Hypothalamus (tissue), 51 donors: ENCODE results near the gene TNS4.

Experiments used
- DNase-seq, 51 donors: peaks; one replicate each; lab custom pipeline; 2025; lab: John Stamatoyannopoulos, UW

Gene TNS4

DNA sequence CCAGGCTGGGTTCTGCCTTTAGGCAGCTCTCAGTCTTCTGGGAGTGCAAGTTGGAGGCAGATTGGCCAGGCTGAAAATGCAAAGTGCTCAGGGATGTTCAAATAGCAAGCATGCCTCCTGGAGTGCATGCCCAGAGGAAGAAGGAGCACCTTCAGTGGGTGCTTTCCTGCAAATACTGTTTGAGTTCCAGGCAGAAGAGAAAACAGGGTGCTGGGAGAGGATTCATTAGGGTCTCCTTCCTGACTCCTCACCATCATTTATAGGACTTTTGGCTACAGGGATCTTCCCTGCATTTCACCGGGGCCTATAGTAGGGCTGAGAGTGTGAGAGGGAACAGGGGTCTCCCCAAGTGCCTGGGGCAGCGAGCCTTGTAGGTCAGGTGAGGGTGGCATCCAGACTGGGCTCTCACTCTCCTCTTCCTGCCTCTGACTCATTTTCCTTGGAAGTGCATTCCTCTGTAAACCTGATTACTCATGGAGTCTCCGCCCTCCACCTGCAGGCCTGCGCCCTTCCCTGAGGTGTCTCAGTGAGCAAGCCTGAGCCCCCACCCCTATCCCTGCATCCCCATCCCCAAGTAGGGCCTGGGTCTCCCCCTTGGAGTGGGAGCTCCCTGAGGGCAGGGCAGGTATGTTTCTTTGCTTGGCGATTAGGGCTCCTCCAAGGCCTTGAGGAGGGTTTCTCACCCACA, 17.1 kb upstream of the TNS4 start:
- DNase-seq = no peak

GRCh38 chr17:40517981-40518380, 16.6 kb upstream of the TNS4 start:
- DNase-seq = no peak

DNA sequence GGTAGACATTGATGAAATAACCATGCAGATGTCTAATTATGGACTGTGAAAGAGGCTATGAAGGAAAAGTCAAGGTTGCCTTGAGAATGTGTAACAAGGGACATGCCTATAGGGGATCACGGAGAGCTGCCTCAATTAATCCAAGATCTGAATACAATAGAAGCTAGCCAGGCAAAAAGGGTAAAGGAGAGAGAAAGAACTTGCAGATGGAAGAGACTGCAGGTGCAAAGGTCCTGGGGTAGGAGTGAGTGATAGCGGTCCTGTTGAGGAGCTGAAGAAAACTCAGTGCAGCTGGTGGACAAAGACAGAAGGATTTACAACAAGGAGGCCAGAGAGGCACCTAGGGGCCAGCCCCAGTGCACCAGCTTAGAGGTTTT, 15.9 kb upstream of the TNS4 start:
- DNase-seq = no peak

GRCh38 chr17:40516581-40517285, 15.3 kb upstream of the TNS4 start:
- DNase-seq = no peak

DNA sequence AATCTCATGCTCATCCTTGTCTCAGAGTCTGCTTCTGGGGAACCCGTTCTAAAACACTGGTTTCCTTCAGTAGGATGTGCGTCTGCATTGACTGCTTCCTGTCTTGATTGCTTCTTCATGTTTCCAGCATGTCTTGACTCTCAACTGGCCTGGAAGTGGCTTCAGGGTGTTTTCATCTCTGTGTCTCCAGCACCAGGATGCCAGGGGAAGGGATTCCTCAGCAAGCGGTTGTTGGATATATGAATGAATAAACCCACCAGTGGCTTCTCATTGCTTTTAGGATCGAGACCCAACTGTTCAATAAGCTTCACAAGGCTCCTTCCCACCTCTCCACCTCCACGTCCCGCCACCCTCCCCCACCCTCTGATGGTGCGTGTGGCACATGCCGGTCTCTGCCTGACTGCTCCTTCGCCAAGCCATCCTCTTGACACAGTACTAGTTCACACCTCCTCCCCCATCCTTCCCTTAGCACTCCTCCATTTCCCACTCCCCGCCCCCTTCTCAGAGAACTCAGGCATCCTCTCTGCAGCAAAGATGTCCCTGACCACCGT, 14.1 kb upstream of the TNS4 start:
- DNase-seq = no peak

DNA sequence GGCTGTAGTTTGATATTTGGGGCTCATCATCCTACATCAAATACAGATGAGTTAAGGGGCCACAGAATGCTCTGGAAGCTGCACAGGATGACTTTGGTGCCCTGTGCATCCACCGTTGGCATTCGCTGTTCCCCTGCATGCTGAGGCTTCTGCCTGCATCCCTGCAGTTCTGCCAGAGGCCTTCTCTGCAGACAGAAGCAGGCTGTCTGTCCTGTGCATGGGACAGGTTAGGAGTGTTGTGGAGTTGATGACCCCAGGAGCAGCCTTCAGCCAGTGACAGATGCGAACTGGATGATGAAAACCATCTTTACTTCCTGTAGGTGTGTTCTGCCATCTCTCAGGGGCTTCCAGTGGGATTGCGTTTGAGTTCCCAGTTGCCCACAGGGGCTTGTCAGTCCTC, 13.6 kb upstream of the TNS4 start:
- DNase-seq = no peak

DNA sequence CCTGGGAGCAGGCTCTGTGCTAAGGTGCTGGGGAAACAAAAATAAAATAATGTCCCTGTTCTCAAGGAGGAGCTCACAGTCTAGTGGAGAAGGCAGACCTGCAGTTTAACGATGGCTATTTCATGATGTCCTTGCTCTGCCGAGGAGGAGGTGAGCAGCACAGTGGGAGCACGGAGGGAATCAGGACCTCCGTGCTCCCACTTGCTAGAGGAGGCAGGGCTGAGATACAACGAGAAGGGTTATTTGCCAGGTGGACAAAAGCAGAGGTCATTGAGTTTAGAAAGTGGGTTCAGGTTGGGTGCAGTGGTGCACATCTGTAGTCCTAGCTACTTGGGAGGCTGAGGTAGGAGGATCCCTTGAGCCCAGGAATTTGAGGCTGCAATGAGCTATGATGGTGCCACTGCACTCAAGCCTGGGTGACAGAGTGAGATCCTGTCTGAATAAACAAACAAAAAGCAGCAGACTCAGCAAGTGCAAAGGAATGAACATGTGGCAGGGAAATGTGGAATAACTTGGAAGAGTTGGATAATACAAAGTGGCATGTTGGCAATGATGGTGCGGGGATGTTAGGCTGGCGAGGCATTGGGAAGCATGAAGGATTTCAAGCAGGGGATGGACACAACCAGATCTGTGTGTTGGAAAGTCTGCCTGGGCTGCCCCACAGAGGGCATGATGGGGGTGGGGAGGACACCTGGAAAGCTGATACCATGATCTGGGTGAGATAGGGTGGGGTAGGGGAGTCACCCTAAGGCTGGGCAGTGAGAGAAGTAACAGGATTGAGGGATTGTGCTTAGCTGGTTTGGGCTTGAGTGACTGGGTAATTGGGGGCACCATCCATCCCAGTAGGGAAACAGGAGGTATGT, 12.8 kb upstream of the TNS4 start:
- no peak for DNase-seq

DNA sequence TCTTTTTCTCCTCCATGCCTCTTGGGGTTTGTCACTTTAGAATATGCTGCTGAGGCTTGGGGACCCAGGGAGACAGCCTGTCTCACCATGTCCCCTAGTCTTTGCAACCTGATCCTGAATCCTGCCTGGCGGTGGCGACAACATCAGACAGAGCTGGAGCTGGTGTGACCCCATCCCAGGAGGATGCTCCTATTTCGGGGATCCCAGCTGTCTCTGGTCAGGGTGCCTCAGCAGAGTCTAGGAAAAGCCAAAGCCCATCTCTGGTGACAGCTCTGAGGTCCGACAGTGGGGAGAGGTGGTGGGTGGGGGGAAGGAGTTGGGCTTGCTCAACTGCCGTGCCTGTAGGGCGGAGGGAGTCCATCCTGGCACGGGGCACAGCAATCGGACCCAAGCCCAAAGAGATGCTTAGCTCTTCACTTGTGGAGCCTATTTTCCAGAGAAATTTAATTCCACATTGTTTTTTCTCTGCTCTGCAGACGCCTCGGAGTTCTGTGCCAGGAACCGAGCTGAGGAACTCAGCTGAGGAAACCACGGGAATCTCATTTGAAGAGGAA, 10.3 kb upstream of the TNS4 start:
- no peak for DNase-seq

- DNase-seq = no peak
Measured at GRCh38 chr17:40511136-40511535, 9.7 kb upstream of the TNS4 start.

DNA sequence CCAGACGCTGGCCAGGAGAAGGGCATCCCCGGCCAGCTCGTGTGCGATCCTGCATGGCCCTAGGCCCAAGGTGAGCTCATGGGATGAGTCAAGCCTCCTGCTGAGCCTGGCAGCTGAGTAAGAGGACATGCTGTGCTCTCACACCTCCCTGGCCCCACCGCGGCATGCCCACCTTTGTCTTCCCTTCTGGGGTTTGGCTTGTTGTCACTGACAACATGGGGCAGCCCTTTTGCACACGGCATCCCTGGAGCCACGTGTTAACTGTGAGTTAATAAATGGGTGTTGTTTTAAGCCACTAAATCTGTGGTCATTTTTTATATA, 8.9 kb upstream of the TNS4 start:
- DNase-seq = no peak

- DNase-seq = no peak
Measured at GRCh38 chr17:40509626-40510327, 8.4 kb upstream of the TNS4 start.

DNA sequence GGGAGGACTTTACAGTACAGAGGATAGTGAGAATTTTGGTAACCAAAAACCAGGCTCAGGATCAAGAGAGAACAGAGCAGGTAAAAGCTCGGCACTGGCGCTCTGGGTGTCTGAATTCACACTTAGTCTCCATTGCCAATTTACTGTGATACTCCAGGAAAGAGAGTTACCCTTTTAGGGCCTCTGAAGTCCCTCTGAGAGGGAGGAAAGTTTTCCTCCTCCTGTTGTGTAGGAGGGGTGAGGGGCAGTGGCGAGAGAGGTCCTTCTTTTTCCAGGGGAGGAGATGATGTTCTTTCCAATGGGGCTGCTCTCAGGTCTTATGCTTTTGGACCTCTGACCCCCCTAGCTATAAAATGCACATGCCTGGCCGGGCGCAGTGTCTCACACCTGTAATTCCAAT, 5.4 kb upstream of the TNS4 start:
- DNase-seq = no peak

DNA sequence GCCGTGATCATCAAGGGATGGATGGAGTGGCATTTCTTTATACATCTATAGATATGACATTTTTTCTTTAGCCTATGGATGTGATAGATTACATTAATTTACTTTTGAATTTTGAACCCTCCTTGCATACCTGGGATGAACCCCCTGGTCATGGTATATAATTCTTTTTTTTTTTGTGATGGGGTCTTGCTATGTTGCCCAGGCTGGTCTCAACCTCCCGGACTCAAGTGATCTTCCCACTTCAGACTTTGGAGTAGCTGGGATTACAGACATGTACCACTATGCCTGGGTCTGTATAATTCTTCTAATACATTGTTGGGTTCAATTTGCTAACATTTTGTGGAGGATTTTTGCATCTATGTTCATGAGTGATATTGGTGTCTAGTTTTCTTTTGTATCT, 1.7 kb upstream of the TNS4 start:
- no peak for DNase-seq

DNA sequence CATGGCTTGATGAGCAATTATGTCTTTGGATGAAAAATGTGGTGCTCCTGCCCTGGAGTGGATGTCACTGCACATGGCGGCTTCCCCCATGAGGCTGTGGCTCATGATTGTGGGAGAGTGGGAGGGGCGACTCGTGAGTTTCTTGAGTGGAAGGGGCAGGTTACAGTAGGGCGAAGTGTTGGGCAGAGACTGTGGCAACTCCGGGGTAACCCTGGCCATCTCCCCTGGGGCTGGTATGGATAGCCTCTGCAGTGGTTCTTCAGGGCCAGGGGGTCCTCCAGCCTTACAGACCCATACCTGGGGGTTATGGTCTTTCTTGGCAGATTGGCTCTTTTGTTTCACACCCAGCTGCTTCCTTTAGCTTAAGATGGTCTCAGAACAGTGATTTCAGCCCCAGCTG, 1.3 kb upstream of the TNS4 start:
- DNase-seq = no peak

DNA sequence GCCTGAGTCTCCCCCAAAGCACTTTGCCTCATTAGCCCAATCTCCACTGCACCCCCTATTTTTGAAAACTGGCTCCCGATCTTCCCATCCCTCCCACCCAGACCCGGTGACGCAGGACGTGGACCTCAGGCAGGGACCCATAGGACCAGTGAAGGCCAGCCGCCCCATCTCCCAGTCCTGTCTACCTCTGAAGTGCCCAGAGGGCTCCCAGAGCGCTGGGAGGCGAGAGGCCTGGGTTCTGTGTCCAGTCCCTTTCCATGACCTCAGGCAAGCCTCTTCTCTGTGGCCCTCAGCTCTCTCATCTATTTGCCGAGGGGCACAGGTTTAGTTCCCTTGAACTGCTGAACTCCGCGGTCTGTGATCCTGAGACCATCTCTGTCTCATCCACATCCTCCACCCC, 714 bp downstream of the TNS4 start:
- DNase-seq = no peak

DNA sequence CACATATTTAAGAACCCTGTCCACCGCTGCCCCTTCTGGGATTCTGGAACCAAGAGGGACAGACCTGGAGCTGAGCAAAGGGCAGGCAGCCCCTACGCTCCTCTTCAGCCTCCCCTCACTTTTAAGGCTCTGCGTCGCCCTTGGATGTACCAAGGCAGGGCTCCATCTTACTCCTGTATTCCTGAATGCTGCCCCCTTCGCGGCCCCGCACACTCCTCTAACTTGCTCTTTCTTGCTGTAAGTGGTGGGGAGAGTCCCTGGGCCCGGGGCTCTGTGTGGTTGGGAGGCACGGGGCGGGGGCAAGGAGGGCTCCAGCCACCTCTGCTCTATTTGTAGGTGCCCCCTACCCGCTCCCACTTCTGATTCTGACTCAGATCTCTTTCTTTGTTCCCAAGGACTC, 1.2 kb downstream of the TNS4 start:
- DNase-seq = no peak

- DNase-seq = peak in 35 of 51 donors; percentile 2 to 66 (median 31)
Measured at GRCh38 chr17:40499551-40500189, 1.8 kb downstream of the TNS4 start.

- DNase-seq = no peak
Measured at GRCh38 chr17:40498281-40499084, 2.9 kb downstream of the TNS4 start.

GRCh38 chr17:40497695-40498094, 3.7 kb downstream of the TNS4 start:
- no peak for DNase-seq
